IMR-90 (cell line): ENCODE data around the gene RNF175. TPM values are rescaled to one million over a fixed set of nuclear protein-coding genes. Genes with fewer than 3 reads are reported as not detected.

Experiments
- ATAC-seq: fragments of 200-7000 bp; cut with Tn5 transposase; 2 replicates; pipeline ENCODE4 v1.9.1; 2020; ENCODE audit warnings: low read depth, mild to moderate bottlenecking, moderate library complexity
- BruUV-seq: library from RNA; stranded (reverse); fragments of 400-500 nt; replicated peaks from 2 replicates; lab custom pipeline; 2021; lab: Mats Ljungman, UMichigan
- CTCF ChIA-PET: fragments of 300-600 bp; formaldehyde crosslinking; extraction: SDS; loops from one replicate; lab custom pipeline; 2021; ENCODE audit warnings: antibody characterized with exemption; lab: Yijun Ruan, JAX
- POLR2A ChIA-PET: fragments of 300-600 bp; sonication (Branson Sonifier 250); formaldehyde crosslinking; loops from one replicate; lab custom pipeline; 2022; ENCODE audit warnings: antibody characterized with exemption; ENCODE audit not compliant: unreplicated experiment; lab: Charles Lee
- DNase-seq: peaks from one replicate; pipeline ENCODE4 v3.0.0; 2013
- H2AFZ ChIP-seq: replicated peaks from 2 replicates; pipeline ENCODE3; 2013; ENCODE audit warnings: low read length, mild to moderate bottlenecking; ENCODE audit not compliant: poor library complexity
- H2AK5ac ChIP-seq: 2 replicates; pipeline ENCODE4 v1.6.1; 2013; ENCODE audit warnings: low read depth, low read length, inconsistent platforms
- H2AK9ac ChIP-seq: replicated peaks from 2 replicates; pipeline ENCODE3; 2013; ENCODE audit warnings: mild to moderate bottlenecking, low read depth, low read length, moderate library complexity; ENCODE audit not compliant: poor library complexity
- H2BK120ac ChIP-seq: 2 replicates; pipeline ENCODE4 v1.6.1; 2013; ENCODE audit warnings: low read depth, low read length, inconsistent platforms
- H2BK15ac ChIP-seq: 3 replicates; pipeline ENCODE4 v1.6.1; 2013; ENCODE audit warnings: low read depth, low read length, inconsistent platforms
- H2BK20ac ChIP-seq: 2 replicates; pipeline ENCODE4 v1.6.1; 2013; ENCODE audit warnings: low read depth, mild to moderate bottlenecking, inconsistent platforms, low read length, moderate library complexity
- H2BK5ac ChIP-seq: 2 replicates; pipeline ENCODE4 v1.6.1; 2013; ENCODE audit warnings: mild to moderate bottlenecking, low read depth, low read length, inconsistent platforms; ENCODE audit not compliant: poor library complexity, severe bottlenecking
- H3K14ac ChIP-seq: replicated peaks from 2 replicates; pipeline ENCODE4 v1.6.1; 2013; ENCODE audit warnings: low read depth, low read length, inconsistent platforms
- H3K18ac ChIP-seq: 2 replicates; pipeline ENCODE4 v1.6.1; 2013; ENCODE audit warnings: low read depth, low read length, control low read depth
- H3K23ac ChIP-seq: 2 replicates; pipeline ENCODE4 v1.6.1; 2013; ENCODE audit warnings: low read depth, low read length, inconsistent platforms
- H3K27ac ChIP-seq: 2 replicates; pipeline ENCODE4 v1.5.1; 2013; ENCODE audit warnings: mild to moderate bottlenecking, control low read depth, low read length; ENCODE audit not compliant: insufficient read depth
- H3K27me3 ChIP-seq: 2 replicates; pipeline ENCODE4 v1.6.1; 2013; ENCODE audit warnings: low read length; ENCODE audit not compliant: control insufficient read depth, insufficient read depth
- H3K36me3 ChIP-seq: 2 replicates; pipeline ENCODE4 v1.6.1; 2013; ENCODE audit warnings: low read length, mixed read lengths; ENCODE audit not compliant: control insufficient read depth, insufficient read depth
- H3K4ac ChIP-seq: 2 replicates; pipeline ENCODE4 v1.6.1; 2013; ENCODE audit warnings: low read depth, low read length, inconsistent platforms
- H3K4me1 ChIP-seq: 2 replicates; pipeline ENCODE4 v1.6.1; 2013; ENCODE audit warnings: low read length, mixed read lengths; ENCODE audit not compliant: control insufficient read depth, insufficient read depth
- H3K4me2 ChIP-seq: 2 replicates; pipeline ENCODE4 v1.6.1; 2013; ENCODE audit warnings: low read depth, mild to moderate bottlenecking, control low read depth, low read length, moderate library complexity
- H3K4me3 ChIP-seq: 2 replicates; pipeline ENCODE4 v1.5.1; 2013; ENCODE audit warnings: low read depth, mild to moderate bottlenecking, control low read depth, low read length, moderate library complexity; ENCODE audit not compliant: insufficient read depth
- H3K56ac ChIP-seq: 2 replicates; pipeline ENCODE4 v1.6.1; 2013; ENCODE audit warnings: low read length, inconsistent platforms; ENCODE audit not compliant: insufficient read depth; ENCODE audit errors: extremely low read depth
- H3K79me1 ChIP-seq, 2 experiments: 2 replicates each; pipeline ENCODE4 v1.6.1; 2013; ENCODE audit warnings: low read length in 2 of 2, inconsistent platforms in 1 of 2, low read depth in 1 of 2
- H3K9ac ChIP-seq: 2 replicates; pipeline ENCODE4 v1.6.1; 2013; ENCODE audit warnings: low read depth, low read length, control low read depth
- H3K9me1 ChIP-seq: 2 replicates; pipeline ENCODE4 v1.6.1; 2013; ENCODE audit warnings: low read length, inconsistent platforms; ENCODE audit not compliant: insufficient read depth
- H3K9me3 ChIP-seq: 2 replicates; pipeline ENCODE4 v1.6.1; 2013; ENCODE audit warnings: low read length; ENCODE audit not compliant: control insufficient read depth, insufficient read depth
- H4K20me1 ChIP-seq: 2 replicates; pipeline ENCODE4 v1.6.1; 2013; ENCODE audit warnings: low read length, inconsistent platforms; ENCODE audit not compliant: insufficient read depth
- H4K5ac ChIP-seq: 2 replicates; pipeline ENCODE4 v1.6.1; 2013; ENCODE audit warnings: mild to moderate bottlenecking, low read depth, low read length, control low read depth
- H4K8ac ChIP-seq, 2 experiments: 2 replicates each; pipeline ENCODE4 v1.6.1; 2013; ENCODE audit warnings: low read depth in 2 of 2, low read length in 2 of 2, control low read depth in 1 of 2, inconsistent platforms in 1 of 2
- H4K91ac ChIP-seq: 2 replicates; pipeline ENCODE4 v1.6.1; 2013; ENCODE audit warnings: low read depth, low read length, inconsistent platforms; ENCODE audit not compliant: insufficient read depth
- BHLHE40 ChIP-seq: fragments of 150-350 bp; IDR thresholded peaks from 2 replicates; pipeline ENCODE4 v1.6.1; 2016; ENCODE audit warnings: mild to moderate bottlenecking, low read depth, low read length
- CEBPB ChIP-seq: IDR thresholded peaks from 2 replicates; pipeline ENCODE4 v1.6.1; 2012; ENCODE audit warnings: low read depth, low read length, improper control_type of control experiment
- CHD1 ChIP-seq: IDR thresholded peaks from 2 replicates; pipeline ENCODE4 v1.6.1; 2012; ENCODE audit warnings: low read depth, low read length, improper control_type of control experiment
- CTCF ChIP-seq: conservative IDR thresholded peaks from 2 replicates; pipeline ENCODE4 v1.5.1; 2012; ENCODE audit warnings: mild to moderate bottlenecking, low read depth, low read length, improper control_type of control experiment
- FOS ChIP-seq: fragments of 150-350 bp; IDR thresholded peaks from 2 replicates; pipeline ENCODE4 v1.6.1; 2016; ENCODE audit warnings: low read depth, low read length
- MAZ ChIP-seq: IDR thresholded peaks from 2 replicates; pipeline ENCODE4 v1.6.1; 2012; ENCODE audit warnings: low read depth, mild to moderate bottlenecking, low read length, improper control_type of control experiment, moderate library complexity, borderline replicate concordance
- MXI1 ChIP-seq: IDR thresholded peaks from 2 replicates; pipeline ENCODE4 v1.6.1; 2012; ENCODE audit warnings: low read depth, mild to moderate bottlenecking, low read length, moderate library complexity, borderline replicate concordance
- NFE2L2 ChIP-seq: fragments of 150-350 bp; IDR thresholded peaks from 2 replicates; pipeline ENCODE4 v1.6.1; 2016; ENCODE audit warnings: low read depth, mild to moderate bottlenecking, low read length
- RAD21 ChIP-seq: IDR thresholded peaks from 2 replicates; pipeline ENCODE4 v1.6.1; 2012; ENCODE audit warnings: low read length, improper control_type of control experiment
- RCOR1 ChIP-seq: IDR thresholded peaks from 2 replicates; pipeline ENCODE4 v1.6.1; 2012; ENCODE audit warnings: mild to moderate bottlenecking, low read length, improper control_type of control experiment; ENCODE audit not compliant: insufficient replicate concordance
- RFX5 ChIP-seq: IDR thresholded peaks from 2 replicates; pipeline ENCODE4 v1.8.0; 2012; ENCODE audit warnings: low read depth, mild to moderate bottlenecking, low read length, moderate library complexity
- SMC3 ChIP-seq: fragments of 150-350 bp; IDR thresholded peaks from 2 replicates; pipeline ENCODE4 v1.6.1; 2016; ENCODE audit warnings: low read depth, mild to moderate bottlenecking, antibody characterized with exemption, low read length, moderate library complexity
- WGBS, 2 experiments: methylation state at CpG; one replicate each; pipeline versions ENCODE4 v1.1.5 to v1.1.7; 2013; ENCODE audit warnings: missing lambda C conversion rate in 2 of 2; ENCODE audit not compliant: insufficient read length in 1 of 2; ENCODE audit errors: extremely low coverage in 2 of 2; 5-methylcytosine and 5-hydroxymethylcytosine counted together
- dilution Hi-C: fragments of 300-500 bp; cut with HindIII; formaldehyde crosslinking; loops from one replicate; pipeline ENCODE4 v1.14.3; 2018; ENCODE audit warnings: low sequenced_read_pairs; ENCODE audit not compliant: unreplicated experiment
- in situ Hi-C: fragments of 300-500 bp; cut with MboI; formaldehyde crosslinking; loops from 3 replicates; pipeline ENCODE4 v1.14.3; 2019; ENCODE audit warnings: low sequenced_read_pairs, inconsistent platforms, mixed read lengths
- intact Hi-C: fragments of 100-400 bp; cut with micrococcal nuclease; formaldehyde crosslinking; loops from 2 replicates; pipeline ENCODE4 v1.10.0; 2022
- polyA plus RNA-seq, 3 experiments: library from polyadenylated mRNA; depleted of rRNA; stranded (reverse); fragments of >200 nt; gene quantifications; 2 replicates each; pipeline ENCODE4 v1.2.3, GENCODE V29; 2012; ENCODE audit warnings: low replicate concordance in 1 of 3
- total RNA-seq: library from RNA; depleted of rRNA; stranded (reverse); fragments of >200 nt; gene quantifications from 2 replicates; pipeline ENCODE4 v1.2.3, GENCODE V29; 2012
- TF ChIP-seq, protein P1 (sequence below): fragments of 150-350 bp; IDR thresholded peaks from 2 replicates; pipeline ENCODE4 v1.6.1; 2017; ENCODE audit warnings: mild to moderate bottlenecking, antibody characterized with exemption, low read length, low read depth

The RNF175 gene
- total and polyA plus RNA-seq, 2 of the 4 experiments (the other 2 are of a cell fraction), result not detected

DNA sequence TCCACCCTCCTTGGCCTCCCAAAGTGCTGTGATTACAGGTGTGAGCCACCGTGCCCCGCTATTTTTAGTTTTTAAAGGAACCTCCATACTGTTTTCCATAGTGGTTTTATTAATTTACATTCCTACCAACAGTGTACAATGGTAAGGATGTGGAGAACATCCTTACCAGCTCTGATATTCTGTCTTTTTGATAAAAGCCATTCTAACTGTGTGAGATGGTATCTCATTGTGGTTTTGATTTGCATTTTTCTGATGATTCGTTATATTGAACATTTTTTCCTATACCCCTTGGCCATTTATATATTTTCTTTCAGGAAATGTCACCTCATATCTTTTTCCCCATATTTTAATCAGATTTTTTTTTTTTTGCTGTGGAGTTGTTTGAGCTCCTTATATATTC is 90.0 kb downstream of the RNF175 start:
- POLR2A ChIA-PET, result no interaction called here
- H3K4me1 ChIP-seq, result no peaks in the 10 kb centered on the region
- no peak overlapping the region for H2AFZ ChIP-seq
- H3K23ac ChIP-seq, result no peak overlapping the region
- no peak overlapping the region for H2BK20ac ChIP-seq
- no peak overlapping the region for H3K4ac ChIP-seq
- H4K8ac ChIP-seq, result no peak overlapping the region
- H3K9ac ChIP-seq, result no peak overlapping the region
- no peak for TF ChIP-seq BHLHE40
- no peak for TF ChIP-seq MAZ
- no peak for TF ChIP-seq RCOR1
- TF ChIP-seq, protein P1, sequence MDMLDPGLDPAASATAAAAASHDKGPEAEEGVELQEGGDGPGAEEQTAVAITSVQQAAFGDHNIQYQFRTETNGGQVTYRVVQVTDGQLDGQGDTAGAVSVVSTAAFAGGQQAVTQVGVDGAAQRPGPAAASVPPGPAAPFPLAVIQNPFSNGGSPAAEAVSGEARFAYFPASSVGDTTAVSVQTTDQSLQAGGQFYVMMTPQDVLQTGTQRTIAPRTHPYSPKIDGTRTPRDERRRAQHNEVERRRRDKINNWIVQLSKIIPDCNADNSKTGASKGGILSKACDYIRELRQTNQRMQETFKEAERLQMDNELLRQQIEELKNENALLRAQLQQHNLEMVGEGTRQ, result no peak
- no peak for TF ChIP-seq RAD21
- no peak for TF ChIP-seq MXI1
- no peak for TF ChIP-seq RFX5
- no peak for TF ChIP-seq FOS
- no peak for TF ChIP-seq CHD1
- TF ChIP-seq SMC3, result no peak
- TF ChIP-seq CTCF, result no peak
- TF ChIP-seq NFE2L2, result no peak
- no peak for TF ChIP-seq CEBPB
- no peaks in the 10 kb centered on the region for H3K79me1 ChIP-seq
- H2BK15ac ChIP-seq, result no peak overlapping the region
- BruUV-seq, result no TSS peak
- dilution Hi-C loops, result no loop called here
- H3K27ac ChIP-seq, result no peak overlapping the region
- no peak overlapping the region for H3K4me3 ChIP-seq
- H3K56ac ChIP-seq, result no peak overlapping the region
- no peak overlapping the region for H3K18ac ChIP-seq
- no peaks in the 10 kb centered on the region for H3K9me1 ChIP-seq
- H4K91ac ChIP-seq, result no peak overlapping the region
- WGBS, 2 experiments, result no CpG with 5 or more reads among the region's 3 CpGs
- H2BK120ac ChIP-seq, result no peak overlapping the region
- CTCF ChIA-PET, result no interaction called here
- in situ Hi-C loops, result no loop called here
- no peak overlapping the region for H2AK5ac ChIP-seq
- H3K9me3 ChIP-seq, result no peaks in the 10 kb centered on the region
- H2AK9ac ChIP-seq, result no peak overlapping the region
- H4K5ac ChIP-seq, result no peak overlapping the region
- ATAC-seq (no peak), DNase-seq (no peak)
- H3K4me2 ChIP-seq, result no peak overlapping the region
- H2BK5ac ChIP-seq, result no peak overlapping the region
- no peaks in the 10 kb centered on the region for H4K20me1 ChIP-seq
- H3K27me3 ChIP-seq, result no peaks in the 10 kb centered on the region
- intact Hi-C loops, result no loop called here
- no peak overlapping the region for H3K14ac ChIP-seq
- no peaks in the 10 kb centered on the region for H3K36me3 ChIP-seq
